Esophagus muscularis mucosa (tissue), 4 donors: ENCODE measurements around the gene MICAL3. TPM values are rescaled to one million over a fixed set of nuclear protein-coding genes. Genes with fewer than 3 reads are reported as not detected.
A peak's percentile ranks its signal among the peaks of the same experiment; 100 is the strongest.
"Not testable (repeated sequence)": the region's sequence is repeated elsewhere in the genome, so short reads cannot be mapped to it uniquely, and the experiment has no call there.

Experiments
- DNase-seq: peaks from one replicate; pipeline ENCODE4 v3.0.0-alpha.2; 2017; ENCODE audit errors: extremely low spot score
- H3K27ac ChIP-seq, 4 donors: fragments of 200-600 bp; sonication (generic); replicated peaks in 1 of 4; 1 replicate in 3 of 4; 2 replicates in 1 of 4; pipeline ENCODE4 v1.5.1; 2016 to 2019; ENCODE audit warnings: mild to moderate bottlenecking in 1 of 4
- H3K27me3 ChIP-seq, 4 donors: fragments of 200-600 bp; sonication (generic); one replicate each; pipeline versions ENCODE4 v1.5.1 to v1.6.0; 2016 to 2019
- H3K36me3 ChIP-seq, 4 donors: fragments of 200-600 bp; sonication (generic); one replicate each; pipeline ENCODE4 v1.5.1; 2016 to 2019
- H3K4me1 ChIP-seq, 4 donors: fragments of 200-600 bp; sonication (generic); one replicate each; pipeline ENCODE4 v1.5.1; 2016 to 2019
- H3K4me3 ChIP-seq, 4 donors: fragments of 200-600 bp; sonication (generic); 1 replicate in 2 of 4; 2 replicates in 2 of 4; pipeline ENCODE4 v1.5.1; 2016 to 2019; ENCODE audit warnings: mild to moderate bottlenecking in 4 of 4, moderate library complexity in 1 of 4
- H3K9me3 ChIP-seq, 4 donors: fragments of 200-600 bp; sonication (generic); 1 replicate in 3 of 4; 2 replicates in 1 of 4; pipeline ENCODE4 v1.5.1; 2016 to 2019
- CTCF ChIP-seq, 3 experiments: fragments of 200-600 bp in 2 of 3; fragments of 450-650 bp in 1 of 3; sonication (generic) in 2 of 3; IDR thresholded peaks; one replicate each; pipeline ENCODE4 v1.5.1; 2017 to 2019; ENCODE audit warnings: antibody characterized with exemption in 3 of 3, mild to moderate bottlenecking in 2 of 3, moderate library complexity in 1 of 3
- EP300 ChIP-seq: sonication (generic); formaldehyde crosslinking; IDR thresholded peaks from one replicate; pipeline ENCODE4 v1.6.1; 2017; ENCODE audit warnings: antibody characterized with exemption
- POLR2A ChIP-seq: fragments of 450-650 bp; IDR thresholded peaks from one replicate; pipeline ENCODE4 v1.6.1; 2017; ENCODE audit warnings: antibody characterized with exemption, moderate library complexity, mild to moderate bottlenecking, low read depth
- POLR2AphosphoS5 ChIP-seq, 2 donors: sonication (generic); formaldehyde crosslinking; IDR thresholded peaks; one replicate each; pipeline ENCODE4 v1.6.1; 2017; ENCODE audit warnings: antibody characterized with exemption in 2 of 2
- WGBS: methylation state at CpG from one replicate; pipeline ENCODE4 v1.1.5; 2018; 5-methylcytosine and 5-hydroxymethylcytosine counted together
- intact Hi-C: fragments of 100-400 bp; cut with DNase I; formaldehyde crosslinking; loops from one replicate; pipeline ENCODE4 v1.15.1; 2023
- total RNA-seq, 4 donors: library from RNA; depleted of rRNA; stranded (reverse); fragments of >200 nt; gene quantifications; one replicate each; pipeline versions ENCODE4 v1.1.0 to v1.2.1, GENCODE V29; 2016

MICAL3 gene
- total RNA-seq, 4 donors from 2014 or later: 35.1 to 91.8 (median 67.8) TPM

DNA sequence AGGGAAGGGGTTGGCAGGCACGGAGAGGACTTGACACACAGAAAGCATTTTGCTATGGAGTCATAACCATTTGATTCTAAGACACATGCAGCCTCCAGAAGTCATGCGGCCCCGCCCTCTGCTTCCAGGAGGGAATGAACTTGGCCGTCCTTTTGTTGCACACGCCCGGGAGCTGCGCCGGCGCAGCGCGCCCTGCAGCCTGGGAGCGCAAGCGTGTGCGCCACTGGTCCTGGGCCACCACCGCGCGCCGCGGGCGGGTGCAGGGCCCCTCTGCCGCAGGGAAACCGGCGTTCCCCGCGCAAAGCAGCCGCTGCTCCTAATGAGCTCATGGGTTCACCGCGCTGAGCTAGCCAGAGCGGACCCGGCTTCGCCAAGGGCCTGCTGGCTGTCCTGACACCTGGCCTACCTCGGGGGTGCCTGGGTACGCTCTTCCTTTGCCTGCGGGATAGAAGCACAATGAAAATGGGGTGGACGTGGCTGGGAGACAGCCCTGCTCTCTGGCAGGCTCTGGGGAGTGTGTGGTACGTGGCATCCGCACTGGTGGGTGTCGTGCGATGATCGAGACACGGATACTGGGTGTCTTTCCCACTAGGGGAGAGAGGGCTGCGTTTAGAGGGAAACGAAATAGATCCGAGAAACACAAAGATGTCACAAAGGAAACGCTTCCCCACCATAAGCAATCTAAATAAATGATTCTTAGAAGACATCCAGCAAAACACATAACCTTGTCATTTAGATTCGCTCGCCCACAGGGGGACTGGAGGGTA, 669 bp downstream of the MICAL3 start:
- Histone ChIP-seq H3K9me3 (no peaks in the 10 kb centered on the region), H3K27me3 (no peaks in the 10 kb centered on the region), H3K27ac (peak overlapping the region; percentile 89 to 93 (median 90)), H3K4me3 (peak overlapping the region; percentile 67 to 78 (median 70)), H3K4me1 (peaks cover 12 to 46% (median 33%) of the 10 kb centered on the region in 4 donors), H3K36me3 (no peaks in the 10 kb centered on the region)
- WGBS: under 1% methylated on average over 26 of the region's 47 CpGs
- DNase-seq: no peak
- peak in 1 of 3 experiments; percentile 22 for TF ChIP-seq CTCF (IDR thresholded peaks at IDR 0.05)
- TF ChIP-seq EP300: no peak
- TF ChIP-seq POLR2A: peak; percentile 77
- peak; percentile 84 to 90 for TF ChIP-seq POLR2AphosphoS5 (IDR thresholded peaks at IDR 0.05)
- intact Hi-C loops: loop anchor here (2.0 to 5.0 kb wide), 2 partner anchors 111 to 193 kb away; no protein-coding TSS in a partner anchor

GRCh38 chr22:18022876-18023275, 1.5 kb downstream of the MICAL3 start:
- Histone ChIP-seq H3K27me3 (no peaks in the 10 kb centered on the region), H3K4me1 (peaks cover 12 to 46% (median 33%) of the 10 kb centered on the region in 4 donors), H3K27ac (peak overlapping the region; percentile 89 to 93 (median 90)), H3K9me3 (no peaks in the 10 kb centered on the region), H3K36me3 (no peaks in the 10 kb centered on the region), H3K4me3 (peak overlapping the region; percentile 67 to 78 (median 70))
- intact Hi-C loops: loop anchor here (5.0 kb wide), 1 partner anchor 111 kb away; no protein-coding TSS in a partner anchor
- WGBS: 25% methylated on average over 1 of the region's 3 CpGs
- no peak for DNase-seq
- TF ChIP-seq POLR2AphosphoS5 (IDR thresholded peaks at IDR 0.05): no peak

DNA sequence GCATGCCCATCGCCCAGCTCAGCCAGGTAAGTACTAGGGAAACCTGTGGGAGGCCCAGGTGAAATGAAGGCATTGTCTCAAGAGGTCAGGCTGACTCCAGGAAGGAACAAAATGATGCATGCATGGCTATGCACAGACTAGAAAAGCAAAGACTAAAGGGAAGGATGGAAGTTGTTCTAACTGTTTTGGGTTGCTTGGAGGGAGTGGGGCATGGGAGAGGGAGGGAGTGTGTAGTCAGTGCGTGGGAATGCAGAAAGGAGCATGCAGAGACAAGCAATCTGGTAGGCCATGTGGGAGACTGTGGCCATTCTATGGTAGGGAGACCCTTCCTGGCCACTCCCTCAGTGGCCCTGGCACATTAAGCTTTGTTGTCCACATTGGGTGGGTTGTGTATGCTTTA, 2.9 kb downstream of the MICAL3 start:
- Histone ChIP-seq H3K9me3 (no peaks in the 10 kb centered on the region), H3K36me3 (no peaks in the 10 kb centered on the region), H3K4me1 (peaks cover 12 to 46% (median 33%) of the 10 kb centered on the region in 4 donors), H3K27me3 (no peaks in the 10 kb centered on the region), H3K27ac (peak overlapping the region in 1 of 4 donors; percentile 90), H3K4me3 (no peak overlapping the region)
- no peak for DNase-seq
- 96% methylated on average over 2 of the region's 2 CpGs for WGBS
- TF ChIP-seq POLR2AphosphoS5 (IDR thresholded peaks at IDR 0.05) (no peak), POLR2A (no peak), CTCF (IDR thresholded peaks at IDR 0.05) (no peak), EP300 (no peak)
- intact Hi-C loops: loop anchor here (5.0 kb wide), 1 partner anchor 109 kb away; no protein-coding TSS in a partner anchor

DNA sequence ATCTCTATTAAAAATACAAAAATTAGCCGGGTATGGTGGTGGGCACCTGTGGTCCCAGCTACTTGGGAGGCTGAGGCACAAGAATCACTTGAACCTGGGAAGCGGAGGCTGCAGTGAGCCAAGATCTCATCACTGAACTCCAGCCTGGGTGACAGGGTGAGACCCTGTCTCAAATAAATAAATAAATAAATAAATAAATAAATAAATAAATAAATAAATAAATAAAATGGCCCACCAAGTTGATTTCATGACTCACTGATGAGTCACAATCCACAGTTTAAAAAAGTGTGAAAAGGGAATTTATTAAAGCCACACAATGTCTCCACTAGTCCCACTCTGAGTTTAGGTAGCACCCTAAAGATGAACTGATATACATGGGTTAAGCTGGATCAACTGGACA, 3.6 kb downstream of the MICAL3 start:
- H3K36me3 ChIP-seq, H3K9me3 ChIP-seq, DNase-seq, H3K27me3 ChIP-seq, H3K4me3 ChIP-seq: not testable (repeated sequence)
- WGBS: 93% methylated on average over 2 of the region's 2 CpGs
- H3K4me1 ChIP-seq: peaks cover 12 to 46% (median 33%) of the 10 kb centered on the region in 4 donors
- intact Hi-C loops: loop anchor here (5.0 kb wide), 1 partner anchor 108 kb away; no protein-coding TSS in a partner anchor
- peak overlapping the region in 1 of 4 donors; percentile 90 for H3K27ac ChIP-seq

DNA sequence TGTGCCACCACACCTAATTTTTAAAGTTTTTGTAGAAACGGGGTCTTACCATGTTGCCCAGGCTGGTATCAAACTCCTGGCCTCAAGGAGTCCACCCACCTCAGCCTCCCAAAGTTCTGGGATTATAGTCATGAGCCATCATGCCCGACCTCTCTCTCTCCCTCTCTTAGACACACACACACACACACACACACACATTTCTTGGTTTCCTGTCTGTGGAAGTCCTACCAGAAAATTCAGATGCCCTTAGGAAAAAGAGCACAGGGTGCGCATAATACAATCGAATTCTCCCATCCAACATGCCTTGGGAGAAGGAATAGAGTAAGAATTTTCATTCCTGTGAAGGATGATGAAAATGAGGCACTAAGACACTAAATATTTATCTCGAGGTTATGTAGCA, 10.4 kb downstream of the MICAL3 start:
- no peak overlapping the region for H3K27ac ChIP-seq
- intact Hi-C loops: no loop called here
- no peak overlapping the region for H3K4me3 ChIP-seq
- H3K9me3 ChIP-seq: no peaks in the 10 kb centered on the region
- TF ChIP-seq EP300: no peak
- TF ChIP-seq CTCF (IDR thresholded peaks at IDR 0.05): no peak
- no peak for TF ChIP-seq POLR2A
- no peak for TF ChIP-seq POLR2AphosphoS5 (IDR thresholded peaks at IDR 0.05)
- H3K36me3 ChIP-seq: no peaks in the 10 kb centered on the region
- 73% methylated on average over 5 of the region's 5 CpGs for WGBS
- peaks cover 0 to 8% (median 2%) of the 10 kb centered on the region in 4 donors for H3K4me1 ChIP-seq
- H3K27me3 ChIP-seq: no peaks in the 10 kb centered on the region
- DNase-seq: no peak
